HepG2 (cell line): ENCODE data around the gene ZNF513. TPM values are rescaled to one million over a fixed set of nuclear protein-coding genes. Genes with fewer than 3 reads are reported as not detected.
A peak's percentile ranks its signal among the peaks of the same experiment; 100 is the strongest.

Source experiments
- ATM ChIP-seq: fragments of 450-650 bp; IDR thresholded peaks from 2 replicates; pipeline ENCODE4 v1.7.1; 2017; ENCODE audit warnings: mild to moderate bottlenecking, borderline replicate concordance
- CEBPZ ChIP-seq: IDR thresholded peaks from 2 replicates; pipeline ENCODE4 v1.6.1; 2012; ENCODE audit warnings: low read length, improper control_type of control experiment
- CTCF ChIP-seq: sonication (generic); formaldehyde crosslinking; IDR thresholded peaks from 2 replicates; pipeline ENCODE4 v1.5.0; 2020; ENCODE audit warnings: mild to moderate bottlenecking, missing genetic modification reagents, moderate library complexity
- ERF ChIP-seq: IDR thresholded peaks from 2 replicates; pipeline ENCODE4 v1.6.1; 2018; ENCODE audit warnings: missing biosample characterization, missing genetic modification reagents
- GMEB1 ChIP-seq: sonication (generic); formaldehyde crosslinking; IDR thresholded peaks from 2 replicates; pipeline ENCODE4 v1.5.1; 2020; ENCODE audit warnings: missing genetic modification reagents, mild to moderate bottlenecking, borderline replicate concordance
- HNRNPH1 ChIP-seq: fragments of 200-400 bp; formaldehyde crosslinking; optimal IDR thresholded peaks from 2 replicates; pipeline ENCODE3; 2017; ENCODE audit warnings: mild to moderate bottlenecking, low read depth, low read length
- KDM2A ChIP-seq: sonication (generic); formaldehyde crosslinking; IDR thresholded peaks from 2 replicates; pipeline ENCODE4 v1.4.0; 2020; ENCODE audit warnings: low read depth, missing genetic modification reagents, borderline replicate concordance
- KLF13 ChIP-seq: sonication (generic); formaldehyde crosslinking; IDR thresholded peaks from 2 replicates; pipeline ENCODE4 v1.4.0; 2020; ENCODE audit warnings: mild to moderate bottlenecking, missing genetic modification reagents
- MAX ChIP-seq: IDR thresholded peaks from 2 replicates; pipeline ENCODE4 v1.6.1; 2012; ENCODE audit warnings: inconsistent platforms
- MTA1 ChIP-seq: sonication (generic); formaldehyde crosslinking; IDR thresholded peaks from 2 replicates; pipeline ENCODE4 v1.4.0; 2020; ENCODE audit warnings: missing genetic modification reagents, mild to moderate bottlenecking, borderline replicate concordance
- NCOA5 ChIP-seq: sonication (generic); formaldehyde crosslinking; IDR thresholded peaks from 2 replicates; pipeline ENCODE4 v1.4.0; 2020; ENCODE audit warnings: missing genetic modification reagents
- NCOR1 ChIP-seq: fragments of 200-600 bp; sonication (generic); IDR thresholded peaks from 2 replicates; pipeline ENCODE4 v1.7.0; 2017; ENCODE audit warnings: antibody characterized with exemption, low read length, borderline replicate concordance
- NFIC ChIP-seq: IDR thresholded peaks from 2 replicates; pipeline ENCODE4 v1.6.1; 2012; ENCODE audit warnings: mild to moderate bottlenecking, low read length, inconsistent platforms
- NFKBIZ ChIP-seq: IDR thresholded peaks from 2 replicates; pipeline ENCODE4 v1.6.1; 2018; ENCODE audit warnings: missing genetic modification reagents, missing compliant biosample characterization
- PCBP2 ChIP-seq: fragments of 200-400 bp; formaldehyde crosslinking; optimal IDR thresholded peaks from 2 replicates; pipeline ENCODE3; 2018; ENCODE audit warnings: low read length, low read depth; ENCODE audit not compliant: poor library complexity, severe bottlenecking
- TEAD2 ChIP-seq: sonication (generic); formaldehyde crosslinking; IDR thresholded peaks from 2 replicates; pipeline ENCODE4 v1.9.0; 2021; ENCODE audit warnings: missing genetic modification reagents
- ZBTB21 ChIP-seq: sonication (generic); formaldehyde crosslinking; IDR thresholded peaks from 2 replicates; pipeline ENCODE4 v1.4.0; 2020; ENCODE audit warnings: missing genetic modification reagents
- ZBTB26 ChIP-seq: IDR thresholded peaks from 2 replicates; pipeline ENCODE4 v1.6.1; 2016; ENCODE audit warnings: missing compliant biosample characterization, missing genetic modification reagents, borderline replicate concordance
- ZNF3 ChIP-seq: IDR thresholded peaks from 2 replicates; pipeline ENCODE4 v1.7.0; 2017; ENCODE audit warnings: inconsistent platforms
- ZNF414 ChIP-seq: sonication (generic); formaldehyde crosslinking; IDR thresholded peaks from 2 replicates; pipeline ENCODE4 v1.5.0; 2020; ENCODE audit warnings: missing genetic modification reagents
- ZNF781 ChIP-seq: sonication (generic); formaldehyde crosslinking; IDR thresholded peaks from 2 replicates; pipeline ENCODE4 v1.5.1; 2020; ENCODE audit warnings: borderline replicate concordance, mild to moderate bottlenecking, missing genetic modification reagents; ENCODE audit errors: not compliant biosample characterization
- ZSCAN9 ChIP-seq: IDR thresholded peaks from 2 replicates; pipeline ENCODE4 v1.6.1; 2016; ENCODE audit warnings: borderline replicate concordance
- polyA plus RNA-seq, 8 experiments: library from polyadenylated mRNA; depleted of rRNA in 3 of 8; stranded (reverse) in 7 of 8; unstranded in 1 of 8; fragments of >200 nt; fragmentation: Illumina TruSeq in 4 of 8; extraction: Trizol in 4 of 8; gene quantifications; 2 replicates each; pipeline versions ENCODE4 v1.2.1 to v1.2.3, GENCODE V29; 2011 to 2016; ENCODE audit warnings: low read depth in 4 of 8, missing spikeins in 1 of 8, mixed read lengths in 1 of 8; ENCODE audit not compliant: insufficient read depth in 1 of 8
- total RNA-seq, 5 experiments: library from RNA; depleted of rRNA; stranded (reverse); fragments of >200 nt; fragmentation: Illumina TruSeq; extraction: Trizol; gene quantifications; 2 replicates each; pipeline ENCODE4 v1.2.3, GENCODE V29; 2016; ENCODE audit warnings: low read depth in 1 of 5

The ZNF513 gene
- total and polyA plus RNA-seq, 2 of the 13 experiments (the other 11 are each of a cell fraction or from before 2014, with no cell fraction given) = 4.9 to 6.3 TPM

GRCh38 chr2:27408601-27409320 lies 28.2 kb upstream of the ZNF513 start (continued):
- TF ChIP-seq NCOR1 (no peak), ZNF414 (CRISPR knock-in tag) (no peak), CTCF (CRISPR knock-in tag) (no peak), NFKBIZ (CRISPR knock-in tag) (no peak), GMEB1 (CRISPR knock-in tag) (no peak), ERF (CRISPR knock-in tag) (no peak; the same call in 1 of the 2 replicates), MTA1 (CRISPR knock-in tag) (no peak), KLF13 (no peak; the same call in 1 of the 2 replicates), ZBTB26 (CRISPR knock-in tag) (no peak), NFIC (no peak), PCBP2 (no peak), TEAD2 (CRISPR knock-in tag) (no peak), NCOA5 (CRISPR knock-in tag) (no peak), MAX (no peak), ZBTB21 (no peak), ZSCAN9 (CRISPR knock-in tag) (no peak), HNRNPH1 (no peak), CEBPZ (no peak), ZNF3 (CRISPR knock-in tag) (no peak), KDM2A (no peak), ATM (no peak), ZNF781 (CRISPR knock-in tag) (peak; percentile 58)
